Ishikawa (cell line): ENCODE data around the gene RFT1.

Source experiments
- CEBPB ChIP-seq: IDR thresholded peaks from 2 replicates; pipeline ENCODE4 v1.6.1; 2012
- CREB1 ChIP-seq: IDR thresholded peaks from 2 replicates; pipeline ENCODE4 v1.6.1; 2012; ENCODE audit warnings: low read depth
- EP300 ChIP-seq: IDR thresholded peaks from 2 replicates; pipeline ENCODE4 v1.6.1; 2012; ENCODE audit warnings: borderline replicate concordance
- MAX ChIP-seq: IDR thresholded peaks from 2 replicates; pipeline ENCODE4 v1.6.1; 2012
- REST ChIP-seq: IDR thresholded peaks from 2 replicates; pipeline ENCODE4 v1.6.1; 2012; ENCODE audit warnings: low read depth, mild to moderate bottlenecking
- TAF1 ChIP-seq: IDR thresholded peaks from 2 replicates; pipeline ENCODE4 v1.6.1; 2012; ENCODE audit warnings: low read depth, mild to moderate bottlenecking
- TCF12 ChIP-seq: IDR thresholded peaks from 2 replicates; pipeline ENCODE4 v1.6.1; 2012; ENCODE audit warnings: low read depth
- TEAD4 ChIP-seq: IDR thresholded peaks from 2 replicates; pipeline ENCODE4 v1.6.1; 2012
- YY1 ChIP-seq: IDR thresholded peaks from 2 replicates; pipeline ENCODE4 v1.6.1; 2012; ENCODE audit warnings: low read depth
- ZBTB7A ChIP-seq: IDR thresholded peaks from 2 replicates; pipeline ENCODE4 v1.6.1; 2012; ENCODE audit warnings: low read depth

GRCh38 chr3:53129344-53129743 lies 891 bp downstream of the RFT1 start:
- TF ChIP-seq ZBTB7A (no peak), CEBPB (no peak), EP300 (no peak), TEAD4 (no peak), TAF1 (no peak), CREB1 (no peak), MAX (no peak), YY1 (no peak), TCF12 (no peak), REST (no peak)
